ENCODE results near the gene ELAVL1. TPM values are rescaled to one million over a fixed set of nuclear protein-coding genes. Genes with fewer than 3 reads are reported as not detected.

The ELAVL1 gene
- total RNA-seq, 2 experiments from 2014 or later = 65.4 to 168 TPM

DNA sequence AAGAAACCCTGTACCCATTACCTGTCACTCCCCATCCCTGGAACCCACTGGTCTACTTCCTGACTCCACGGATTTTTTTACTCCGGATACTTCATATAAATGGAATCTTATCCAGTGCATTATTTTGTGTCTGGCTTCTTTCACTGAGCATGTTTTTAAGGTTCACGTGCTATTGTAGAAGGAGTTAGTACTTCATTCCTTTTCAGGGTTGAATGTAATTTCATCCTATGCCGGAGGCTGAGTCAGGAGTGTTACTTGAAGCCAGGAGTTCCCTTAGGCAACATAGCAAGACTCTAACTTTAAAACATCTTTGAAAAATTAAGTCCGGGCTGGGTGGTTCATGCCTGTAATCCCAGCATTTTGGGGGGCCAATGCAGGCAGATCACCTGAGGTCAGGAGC, 17.9 kb upstream of the ELAVL1 start:
- Histone ChIP-seq H3K9me2 (ENCODE audit: insufficient read depth, low read length) (no peaks in the 10 kb centered on the region), H3K4me2 (ENCODE audit: low read length) (no peak overlapping the region), H3K4me3 (ENCODE audit: low read depth, low read length, poor library complexity, severe bottlenecking) (no peak overlapping the region), H3K36me3 (ENCODE audit: insufficient read depth, low read length) (no peaks in the 10 kb centered on the region), H3K27ac (ENCODE audit: low read depth, low read length, poor library complexity, severe bottlenecking) (no peak overlapping the region), H3K4me1 (ENCODE audit: insufficient read depth, low read length, poor library complexity, severe bottlenecking) (peaks cover 9% of the 10 kb centered on the region), H4K20me1 (ENCODE audit: insufficient read depth, low read length) (no peaks in the 10 kb centered on the region), H2AFZ (ENCODE audit: low read length) (no peak overlapping the region), H3K79me2 (ENCODE audit: insufficient read depth, low read depth, low read length) (no peaks in the 10 kb centered on the region), H3K9me3 (ENCODE audit: low read length) (no peaks in the 10 kb centered on the region)
- intact Hi-C loops (cut with micrococcal nuclease; ENCODE audit: unreplicated experiment) = no loop called here
- DNase-seq (ENCODE audit: low spot score) = no peak
- TF ChIP-seq, protein P1, sequence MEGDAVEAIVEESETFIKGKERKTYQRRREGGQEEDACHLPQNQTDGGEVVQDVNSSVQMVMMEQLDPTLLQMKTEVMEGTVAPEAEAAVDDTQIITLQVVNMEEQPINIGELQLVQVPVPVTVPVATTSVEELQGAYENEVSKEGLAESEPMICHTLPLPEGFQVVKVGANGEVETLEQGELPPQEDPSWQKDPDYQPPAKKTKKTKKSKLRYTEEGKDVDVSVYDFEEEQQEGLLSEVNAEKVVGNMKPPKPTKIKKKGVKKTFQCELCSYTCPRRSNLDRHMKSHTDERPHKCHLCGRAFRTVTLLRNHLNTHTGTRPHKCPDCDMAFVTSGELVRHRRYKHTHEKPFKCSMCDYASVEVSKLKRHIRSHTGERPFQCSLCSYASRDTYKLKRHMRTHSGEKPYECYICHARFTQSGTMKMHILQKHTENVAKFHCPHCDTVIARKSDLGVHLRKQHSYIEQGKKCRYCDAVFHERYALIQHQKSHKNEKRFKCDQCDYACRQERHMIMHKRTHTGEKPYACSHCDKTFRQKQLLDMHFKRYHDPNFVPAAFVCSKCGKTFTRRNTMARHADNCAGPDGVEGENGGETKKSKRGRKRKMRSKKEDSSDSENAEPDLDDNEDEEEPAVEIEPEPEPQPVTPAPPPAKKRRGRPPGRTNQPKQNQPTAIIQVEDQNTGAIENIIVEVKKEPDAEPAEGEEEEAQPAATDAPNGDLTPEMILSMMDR (conservative IDR thresholded peaks at IDR 0.05; ENCODE audit: low read length) = no peak
- TF ChIP-seq EZH2phosphoT487 (IDR thresholded peaks at IDR 0.05; ENCODE audit: borderline replicate concordance, low read depth, low read length) = no peak
- no TSS peak for BruUV-seq (replicated peaks)
- ChIA-PET CTCF (ENCODE audit: unreplicated experiment) (no interaction called here), POLR2A (no interaction called here)

DNA sequence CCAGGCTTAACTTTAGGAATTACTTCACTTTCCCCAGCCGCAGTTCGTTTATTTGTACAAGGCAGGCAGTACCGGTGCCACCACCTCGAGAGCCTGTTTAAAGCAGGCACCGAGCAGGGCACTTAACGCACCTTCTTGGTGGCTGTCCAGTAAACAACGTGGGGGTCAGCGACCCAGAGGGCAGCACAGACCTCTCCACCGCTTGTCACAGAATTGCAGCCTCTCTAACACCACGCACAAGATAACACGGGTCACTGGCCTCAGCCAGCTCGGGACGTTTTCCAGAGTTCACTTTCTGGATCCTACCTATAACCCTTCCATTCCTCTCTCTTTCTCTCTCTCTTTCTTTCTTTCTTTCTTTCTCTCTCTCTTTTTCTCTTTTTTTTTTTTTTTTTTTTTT, 16.8 kb upstream of the ELAVL1 start:
- no peaks in the 10 kb centered on the region for H3K79me2 ChIP-seq (ENCODE audit: insufficient read depth, low read depth, low read length)
- H3K36me3 ChIP-seq (ENCODE audit: insufficient read depth, low read length) = no peaks in the 10 kb centered on the region
- H3K9me3 ChIP-seq (ENCODE audit: low read length) = no peaks in the 10 kb centered on the region
- ChIA-PET POLR2A (no interaction called here), CTCF (ENCODE audit: unreplicated experiment) (no interaction called here)
- H2AFZ ChIP-seq (ENCODE audit: low read length) = no peak overlapping the region
- no peak for DNase-seq (ENCODE audit: low spot score)
- H3K4me1 ChIP-seq (ENCODE audit: insufficient read depth, low read length, poor library complexity, severe bottlenecking) = peaks cover 13% of the 10 kb centered on the region
- TF ChIP-seq EZH2phosphoT487 (IDR thresholded peaks at IDR 0.05; ENCODE audit: borderline replicate concordance, low read depth, low read length) = no peak
- TF ChIP-seq, protein P1 (conservative IDR thresholded peaks at IDR 0.05; ENCODE audit: low read length) = no peak
- intact Hi-C loops (cut with micrococcal nuclease; ENCODE audit: unreplicated experiment) = no loop called here
- no peaks in the 10 kb centered on the region for H3K9me2 ChIP-seq (ENCODE audit: insufficient read depth, low read length)
- no TSS peak for BruUV-seq (replicated peaks)
- H3K4me2 ChIP-seq (ENCODE audit: low read length) = no peak overlapping the region
- H3K4me3 ChIP-seq (ENCODE audit: low read depth, low read length, poor library complexity, severe bottlenecking) = no peak overlapping the region
- no peak overlapping the region for H3K27ac ChIP-seq (ENCODE audit: low read depth, low read length, poor library complexity, severe bottlenecking)
- no peaks in the 10 kb centered on the region for H4K20me1 ChIP-seq (ENCODE audit: insufficient read depth, low read length)

DNA sequence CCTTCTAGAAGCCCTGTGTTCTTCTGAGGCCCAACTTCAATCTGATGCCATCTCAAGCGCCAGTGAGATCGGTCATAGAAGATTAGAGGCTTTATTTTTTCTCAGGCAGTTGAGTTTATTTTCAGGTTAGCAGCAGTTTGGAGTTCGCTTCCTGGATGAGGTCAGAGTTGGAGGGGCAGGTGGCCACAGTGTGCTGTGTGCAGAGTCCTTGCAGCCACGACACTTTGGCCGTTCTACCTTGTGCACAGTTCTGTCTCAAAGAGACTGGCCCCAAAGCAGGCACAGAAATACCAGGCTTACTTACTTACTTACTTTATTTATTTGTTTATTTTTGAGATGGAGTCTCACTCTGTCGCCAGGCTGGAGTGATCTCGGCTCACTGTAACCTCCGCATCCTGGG, 15.9 kb upstream of the ELAVL1 start:
- CTCF ChIA-PET (ENCODE audit: unreplicated experiment) = no interaction called here
- DNase-seq (ENCODE audit: low spot score) = no peak
- Histone ChIP-seq H3K4me1 (ENCODE audit: insufficient read depth, low read length, poor library complexity, severe bottlenecking) (peaks cover 13% of the 10 kb centered on the region), H3K9me2 (ENCODE audit: insufficient read depth, low read length) (no peaks in the 10 kb centered on the region), H3K36me3 (ENCODE audit: insufficient read depth, low read length) (no peaks in the 10 kb centered on the region), H4K20me1 (ENCODE audit: insufficient read depth, low read length) (no peaks in the 10 kb centered on the region), H3K9me3 (ENCODE audit: low read length) (no peaks in the 10 kb centered on the region), H3K4me2 (ENCODE audit: low read length) (no peak overlapping the region), H3K4me3 (ENCODE audit: low read depth, low read length, poor library complexity, severe bottlenecking) (no peak overlapping the region), H2AFZ (ENCODE audit: low read length) (no peak overlapping the region), H3K79me2 (ENCODE audit: insufficient read depth, low read depth, low read length) (no peaks in the 10 kb centered on the region), H3K27ac (ENCODE audit: low read depth, low read length, poor library complexity, severe bottlenecking) (no peak overlapping the region)
- intact Hi-C loops (cut with micrococcal nuclease; ENCODE audit: unreplicated experiment) = no loop called here
- POLR2A ChIA-PET = no interaction called here
- BruUV-seq (replicated peaks) = no TSS peak
- no peak for TF ChIP-seq EZH2phosphoT487 (IDR thresholded peaks at IDR 0.05; ENCODE audit: borderline replicate concordance, low read depth, low read length)
- TF ChIP-seq, protein P1 (conservative IDR thresholded peaks at IDR 0.05; ENCODE audit: low read length) = no peak
